H1 (cell line): Measurements from ENCODE around the gene C11orf58. TPM values are rescaled to one million over a fixed set of nuclear protein-coding genes. Genes with fewer than 3 reads are reported as not detected.

Source experiments
- CTCF ChIA-PET: fragments of 300-600 bp; sonication (Branson Sonifier 250); formaldehyde crosslinking; loops from one replicate; lab custom pipeline; 2021; ENCODE audit not compliant: partially characterized antibody; lab: Charles Lee
- POLR2A ChIA-PET: fragments of 300-600 bp; sonication (Branson Sonifier 250); formaldehyde crosslinking; loops from one replicate; lab custom pipeline; 2021; ENCODE audit warnings: inconsistent platforms; ENCODE audit not compliant: partially characterized antibody; lab: Charles Lee
- DNase-seq, 2 experiments: peaks; one replicate each; pipeline versions ENCODE4 v3.0.0 to v3.0.0-alpha.2; 2010 to 2022; ENCODE audit warnings: low spot score in 2 of 2, low read depth in 1 of 2, mixed read lengths in 1 of 2
- FAIRE-seq: peaks from 2 replicates; lab custom pipeline; 2011; peaks lifted over from hg19 to GRCh38; lab: Jason Lieb, UNC
- H2AFZ ChIP-seq: 2 replicates; pipeline ENCODE4 v1.8.1; 2012; ENCODE audit warnings: low read length, inconsistent platforms
- H2AK5ac ChIP-seq: 2 replicates; pipeline ENCODE4 v1.6.1; 2013; ENCODE audit warnings: low read depth, low read length
- H2BK120ac ChIP-seq: replicated peaks from 2 replicates; pipeline ENCODE3; 2013; ENCODE audit warnings: low read depth, low read length, inconsistent platforms
- H2BK12ac ChIP-seq: 2 replicates; pipeline ENCODE4 v1.6.1; 2013; ENCODE audit warnings: low read depth, low read length
- H2BK15ac ChIP-seq: 2 replicates; pipeline ENCODE4 v1.6.1; 2013; ENCODE audit warnings: low read length
- H2BK20ac ChIP-seq: 2 replicates; pipeline ENCODE4 v1.6.1; 2013; ENCODE audit warnings: low read length
- H2BK5ac ChIP-seq: 2 replicates; pipeline ENCODE4 v1.6.1; 2013; ENCODE audit warnings: low read depth, low read length
- H3K14ac ChIP-seq: 2 replicates; pipeline ENCODE4 v1.6.1; 2013; ENCODE audit warnings: inconsistent platforms; ENCODE audit not compliant: insufficient read length
- H3K18ac ChIP-seq: 2 replicates; pipeline ENCODE4 v1.6.1; 2013; ENCODE audit warnings: low read length; ENCODE audit errors: extremely low read depth
- H3K23ac ChIP-seq: 2 replicates; pipeline ENCODE4 v1.6.1; 2013; ENCODE audit warnings: inconsistent platforms; ENCODE audit not compliant: insufficient read length
- H3K23me2 ChIP-seq: 2 replicates; pipeline ENCODE4 v1.6.1; 2013; ENCODE audit warnings: low read depth, low read length
- H3K27ac ChIP-seq: 2 replicates; pipeline ENCODE4 v1.6.1; 2011; ENCODE audit warnings: low read depth, low read length, inconsistent platforms
- H3K27me3 ChIP-seq, 4 experiments: replicated peaks in 1 of 4; 1 replicate in 1 of 4; 2 replicates in 3 of 4; pipeline versions ENCODE4 v1.6.1 to v1.8.1; 2011 to 2013; ENCODE audit warnings: low read length in 3 of 4, mild to moderate bottlenecking in 3 of 4, inconsistent platforms in 2 of 4, mixed read lengths in 2 of 4, moderate library complexity in 1 of 4; ENCODE audit not compliant: control insufficient read depth in 3 of 4, insufficient read depth in 3 of 4; ENCODE audit errors: extremely low read depth in 1 of 4
- H3K36me3 ChIP-seq, 4 experiments: 2 replicates each; pipeline versions ENCODE4 v1.6.1 to v1.8.1; 2011 to 2013; ENCODE audit warnings: mild to moderate bottlenecking in 4 of 4, low read length in 3 of 4, moderate library complexity in 2 of 4, control low read depth in 1 of 4, inconsistent platforms in 1 of 4; ENCODE audit not compliant: insufficient read depth in 4 of 4, control insufficient read depth in 2 of 4
- H3K4ac ChIP-seq: replicated peaks from 2 replicates; pipeline ENCODE3; 2013; ENCODE audit warnings: low read length, low read depth, mixed read lengths, inconsistent platforms; ENCODE audit not compliant: insufficient read length
- H3K4me1 ChIP-seq, 4 experiments: replicated peaks in 1 of 4; 1 replicate in 1 of 4; 2 replicates in 3 of 4; pipeline versions ENCODE4 v1.6.1 to v1.8.1; 2011 to 2013; ENCODE audit warnings: low read length in 3 of 4, inconsistent platforms in 2 of 4, mixed read lengths in 1 of 4; ENCODE audit not compliant: insufficient read depth in 4 of 4, control insufficient read depth in 3 of 4
- H3K4me2 ChIP-seq, 2 experiments: 2 replicates each; pipeline versions ENCODE4 v1.6.1 to v1.8.1; 2011 to 2013; ENCODE audit warnings: low read depth in 2 of 2, low read length in 2 of 2, control low read depth in 1 of 2, inconsistent platforms in 1 of 2, mild to moderate bottlenecking in 1 of 2; ENCODE audit not compliant: insufficient read depth in 1 of 2
- H3K4me3 ChIP-seq, 4 experiments: fragments of 200-600, 300-600 bp in 1 of 4; sonication (generic), shearing (Covaris generic), sonication (Bioruptor Twin) in 1 of 4; 2 replicates each; pipeline versions ENCODE4 v1.5.1 to v1.8.1; 2011 to 2016; ENCODE audit warnings: low read length in 4 of 4, low read depth in 3 of 4, control low read depth in 2 of 4, inconsistent platforms in 2 of 4, mild to moderate bottlenecking in 2 of 4, mixed read lengths in 1 of 4, moderate library complexity in 1 of 4; ENCODE audit not compliant: insufficient read depth in 2 of 4; ENCODE audit errors: extremely low read depth in 1 of 4
- H3K56ac ChIP-seq: replicated peaks from 2 replicates; pipeline ENCODE3; 2013; ENCODE audit warnings: low read depth, mild to moderate bottlenecking, mixed read lengths, low read length, inconsistent platforms; ENCODE audit not compliant: insufficient read length
- H3K79me1 ChIP-seq: 2 replicates; pipeline ENCODE4 v1.6.1; 2013; ENCODE audit warnings: low read depth, low read length, control low read depth
- H3K79me2 ChIP-seq, 2 experiments: 2 replicates each; pipeline versions ENCODE4 v1.6.1 to v1.8.1; 2012 to 2013; ENCODE audit warnings: low read length in 2 of 2, mild to moderate bottlenecking in 2 of 2, inconsistent platforms in 1 of 2; ENCODE audit not compliant: insufficient read depth in 2 of 2, control insufficient read depth in 1 of 2
- H3K9ac ChIP-seq, 4 experiments: replicated peaks in 1 of 4; 1 replicate in 1 of 4; 2 replicates in 3 of 4; pipeline versions ENCODE4 v1.6.1 to v1.8.1; 2011 to 2013; ENCODE audit warnings: low read depth in 3 of 4, low read length in 3 of 4, control low read depth in 2 of 4, mild to moderate bottlenecking in 2 of 4, moderate library complexity in 2 of 4, inconsistent platforms in 1 of 4; ENCODE audit errors: extremely low read depth in 1 of 4
- H3K9me3 ChIP-seq, 2 experiments: 2 replicates each; pipeline versions ENCODE4 v1.6.1 to v1.8.1; 2012 to 2013; ENCODE audit warnings: mild to moderate bottlenecking in 2 of 2, moderate library complexity in 2 of 2, control low read depth in 1 of 2, inconsistent platforms in 1 of 2, low read depth in 1 of 2, low read length in 1 of 2, mixed read lengths in 1 of 2; ENCODE audit not compliant: insufficient read depth in 2 of 2
- H4K20me1 ChIP-seq, 2 experiments: replicated peaks in 1 of 2; 2 replicates each; pipeline versions ENCODE3 to v1.8.1; 2011 to 2013; ENCODE audit warnings: inconsistent platforms in 2 of 2, low read length in 2 of 2, mild to moderate bottlenecking in 1 of 2; ENCODE audit not compliant: insufficient read depth in 2 of 2, control insufficient read depth in 1 of 2
- H4K5ac ChIP-seq: 2 replicates; pipeline ENCODE4 v1.6.1; 2013; ENCODE audit warnings: low read length, low read depth, mixed read lengths, inconsistent platforms; ENCODE audit not compliant: insufficient read length
- H4K8ac ChIP-seq: 2 replicates; pipeline ENCODE4 v1.8.0; 2013; ENCODE audit warnings: mild to moderate bottlenecking, moderate library complexity, low read length, inconsistent platforms; ENCODE audit not compliant: insufficient read depth; ENCODE audit errors: extremely low read depth
- H4K91ac ChIP-seq: replicated peaks from 2 replicates; pipeline ENCODE3; 2013; ENCODE audit warnings: low read length, mixed read lengths, inconsistent platforms; ENCODE audit not compliant: insufficient read length
- ASH2L ChIP-seq: fragments of 200-600, 300-600 bp; sonication (generic); IDR thresholded peaks from one replicate; pipeline ENCODE4 v1.7.1; 2017; ENCODE audit warnings: low read length
- ATF2 ChIP-seq: IDR thresholded peaks from 2 replicates; pipeline ENCODE4 v1.6.1; 2012; ENCODE audit warnings: low read length, inconsistent platforms
- BACH1 ChIP-seq: IDR thresholded peaks from 2 replicates; pipeline ENCODE4 v1.6.1; 2012; ENCODE audit warnings: low read length, improper control_type of control experiment
- BCL11A ChIP-seq, 2 experiments: IDR thresholded peaks; one replicate each; pipeline ENCODE4 v1.6.1; 2011; ENCODE audit warnings: low read depth in 2 of 2, low read length in 2 of 2, mild to moderate bottlenecking in 2 of 2
- CHD1 ChIP-seq: IDR thresholded peaks from 2 replicates; pipeline ENCODE4 v1.6.1; 2012; ENCODE audit warnings: low read depth, low read length, improper control_type of control experiment
- CREB1 ChIP-seq: IDR thresholded peaks from 2 replicates; pipeline ENCODE4 v1.6.1; 2012; ENCODE audit warnings: inconsistent platforms
- JUND ChIP-seq: IDR thresholded peaks from 2 replicates; pipeline ENCODE4 v1.6.1; 2011; ENCODE audit warnings: mild to moderate bottlenecking, improper control_type of control experiment, low read length
- MAFK ChIP-seq: IDR thresholded peaks from 2 replicates; pipeline ENCODE4 v1.6.1; 2012; ENCODE audit warnings: low read depth, mild to moderate bottlenecking, improper control_type of control experiment, low read length
- NANOG ChIP-seq: IDR thresholded peaks from 2 replicates; pipeline ENCODE4 v1.6.1; 2011; ENCODE audit warnings: low read length, low read depth, mild to moderate bottlenecking, inconsistent platforms; ENCODE audit not compliant: insufficient read depth, poor library complexity, severe bottlenecking
- POLR2AphosphoS5 ChIP-seq: IDR thresholded peaks from 2 replicates; pipeline ENCODE4 v1.6.1; 2011; ENCODE audit warnings: low read depth, low read length
- SIX5 ChIP-seq: IDR thresholded peaks from 2 replicates; pipeline ENCODE4 v1.6.1; 2011; ENCODE audit warnings: mild to moderate bottlenecking, low read depth, low read length
- WGBS, 2 experiments: shearing (Covaris generic) in 1 of 2; methylation state at CpG; one replicate each; pipeline versions ENCODE4 v1.1.6 to v1.1.7; 2013 to 2015; ENCODE audit warnings: low lambda C conversion rate in 2 of 2, mixed read lengths in 2 of 2, inconsistent platforms in 1 of 2, low coverage in 1 of 2, missing lambda C conversion rate in 1 of 2; ENCODE audit not compliant: insufficient replicate concordance in 2 of 2, insufficient coverage in 1 of 2, insufficient read length in 1 of 2; ENCODE audit errors: extremely low coverage in 1 of 2, missing lambda C conversion rate in 1 of 2; 5-methylcytosine and 5-hydroxymethylcytosine counted together
- polyA plus RNA-seq, 7 experiments: library from polyadenylated mRNA; depleted of rRNA in 3 of 7; stranded (reverse) in 5 of 7; unstranded in 2 of 7; fragments of >200 nt in 5 of 7; fragments of 200-250 nt in 2 of 7; gene quantifications; 1 replicate in 5 of 7; 2 replicates in 1 of 7; 4 replicates in 1 of 7; pipeline versions ENCODE4 v1.2.1 to v1.2.3, GENCODE V29; 2011 to 2013; ENCODE audit warnings: missing spikeins in 2 of 7, mixed read lengths in 2 of 7
- total RNA-seq: library from RNA; stranded (reverse); fragmentation: NEBNext Ultra II Directional; extraction: Animal tissue kit (Norgen Biotek cat#: 25700); gene quantifications from 2 replicates; pipeline ENCODE4 v1.2.1, GENCODE V29; 2021

Gene C11orf58
- total and polyA plus RNA-seq, 2 of the 8 experiments (the other 6 are each of a cell fraction or from before 2014, with no cell fraction given): 70.7 to 181 TPM

GRCh38 chr11:16727806-16728205 is 10.6 kb upstream of the C11orf58 start:
- no peak overlapping the region for H3K14ac ChIP-seq
- H4K8ac ChIP-seq: no peak overlapping the region
- H3K4me1 ChIP-seq: no peaks in the 10 kb centered on the region
- H3K4me3 ChIP-seq: no peak overlapping the region
- no peaks in the 10 kb centered on the region for H3K79me2 ChIP-seq
- H4K91ac ChIP-seq: no peak overlapping the region
- POLR2A ChIA-PET: no interaction called here
- H4K20me1 ChIP-seq: no peaks in the 10 kb centered on the region
- H4K5ac ChIP-seq: no peak overlapping the region
- no peak overlapping the region for H2BK20ac ChIP-seq
- no peak overlapping the region for H3K23ac ChIP-seq
- CTCF ChIA-PET: no interaction called here
- DNase-seq (no peak), FAIRE-seq (no peak)
- H2BK5ac ChIP-seq: no peak overlapping the region
- no peak overlapping the region for H3K4ac ChIP-seq
- H3K36me3 ChIP-seq: no peaks in the 10 kb centered on the region
- H2BK15ac ChIP-seq: no peak overlapping the region
- H2AFZ ChIP-seq: no peak overlapping the region
- H3K23me2 ChIP-seq: no peaks in the 10 kb centered on the region
- no peak overlapping the region for H3K27ac ChIP-seq
- H3K18ac ChIP-seq: no peak overlapping the region
- H3K4me2 ChIP-seq: no peak overlapping the region
- no peaks in the 10 kb centered on the region for H3K27me3 ChIP-seq
- no peaks in the 10 kb centered on the region for H3K9me3 ChIP-seq
- no peak overlapping the region for H2BK120ac ChIP-seq
- no peak overlapping the region for H2AK5ac ChIP-seq
- no peak overlapping the region for H3K56ac ChIP-seq
- no peak overlapping the region for H3K9ac ChIP-seq
- no peaks in the 10 kb centered on the region for H3K79me1 ChIP-seq
- 88% methylated on average over 3 of the region's 3 CpGs; no CpG with 5 or more reads in 1 of the 2 experiments for WGBS, 2 experiments
- no peak overlapping the region for H2BK12ac ChIP-seq
- TF ChIP-seq POLR2AphosphoS5: no peak
- no peak for TF ChIP-seq ASH2L
- TF ChIP-seq JUND: no peak
- no peak for TF ChIP-seq SIX5
- TF ChIP-seq CHD1: no peak
- no peak for TF ChIP-seq BACH1
- no peak for TF ChIP-seq NANOG
- no peak for TF ChIP-seq MAFK
- no peak for TF ChIP-seq BCL11A (IDR thresholded peaks at IDR 0.05; ENCODE audit: low read depth in 2 of 2, low read length in 2 of 2)
- TF ChIP-seq ATF2: no peak
- TF ChIP-seq CREB1: no peak
